ENCODE results near the gene KIAA0040.

Gene KIAA0040

GRCh38 chr1:175130649-175131045 lies 61.9 kb downstream of the KIAA0040 start:
- Histone ChIP-seq H3K9ac (ENCODE audit: low read depth, low read length) (no peak overlapping the region), H3K36me3 (ENCODE audit: insufficient read depth, low read length) (no peaks in the 10 kb centered on the region), H3K4me2 (ENCODE audit: low read length) (no peak overlapping the region), H3K27me3 (ENCODE audit: control insufficient read depth, insufficient read depth, low read length) (no peaks in the 10 kb centered on the region), H3K4me1 (ENCODE audit: control insufficient read depth, insufficient read depth, low read length) (peaks cover 4% of the 10 kb centered on the region), H3K4me3 (ENCODE audit: low read length) (no peak overlapping the region), H3K9me3 (replicated peaks; ENCODE audit: low read length) (no peaks in the 10 kb centered on the region)

DNA sequence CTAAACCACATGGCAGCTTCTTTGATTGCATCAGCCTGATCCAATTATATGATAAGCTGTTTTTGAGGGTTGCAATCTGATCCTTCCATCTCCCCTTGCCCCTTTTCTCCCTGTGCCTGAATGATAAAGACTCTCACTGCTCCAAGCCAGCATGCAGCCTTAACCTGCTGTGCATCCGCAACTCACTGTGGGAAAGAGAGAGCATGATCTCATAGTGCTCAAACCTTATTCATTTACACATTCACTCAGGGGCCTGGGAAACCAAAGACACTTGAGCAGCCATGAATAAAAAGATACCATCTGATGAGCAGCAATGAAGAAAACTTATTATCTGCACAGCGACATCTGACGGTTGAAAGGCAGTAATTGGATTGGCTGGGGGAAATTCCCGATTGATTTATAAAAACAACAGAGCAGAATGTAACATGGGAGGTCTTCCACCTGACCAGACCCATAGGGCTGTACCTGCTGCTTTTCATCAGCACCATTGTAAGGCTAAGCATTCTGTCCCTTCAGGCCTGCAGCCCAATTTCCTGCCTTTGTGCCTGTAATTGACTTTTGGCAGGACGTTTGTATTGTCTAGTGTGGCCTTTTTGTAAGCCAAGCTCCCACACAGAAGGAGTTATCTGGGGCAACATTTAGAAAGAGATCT lies 62.5 kb downstream of the KIAA0040 start:
- Histone ChIP-seq H3K4me2 (ENCODE audit: low read length) (no peak overlapping the region), H3K9me3 (replicated peaks; ENCODE audit: low read length) (no peaks in the 10 kb centered on the region), H3K4me1 (ENCODE audit: control insufficient read depth, insufficient read depth, low read length) (peaks cover 4% of the 10 kb centered on the region), H3K36me3 (ENCODE audit: insufficient read depth, low read length) (no peaks in the 10 kb centered on the region), H3K27me3 (ENCODE audit: control insufficient read depth, insufficient read depth, low read length) (no peaks in the 10 kb centered on the region), H3K9ac (ENCODE audit: low read depth, low read length) (no peak overlapping the region), H3K4me3 (ENCODE audit: low read length) (no peak overlapping the region)

DNA sequence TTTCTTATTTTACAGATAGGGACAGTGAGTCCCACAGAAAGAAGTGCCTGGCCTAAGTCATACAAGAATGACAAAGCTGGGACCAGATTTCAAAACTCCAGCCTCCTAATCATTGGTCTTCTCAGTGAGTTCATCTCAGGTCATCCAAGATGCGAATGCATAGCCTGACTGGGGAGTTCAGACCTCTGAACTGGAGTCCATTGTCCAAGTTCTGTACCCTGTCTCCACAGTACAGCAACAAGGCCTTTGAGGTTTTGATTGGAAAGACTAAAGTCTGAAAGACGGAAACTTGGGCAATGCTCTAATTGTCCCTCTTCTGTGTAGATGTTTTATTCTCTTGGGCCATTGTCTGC lies 63.0 kb downstream of the KIAA0040 start:
- no peak overlapping the region for H3K4me3 ChIP-seq (ENCODE audit: low read length)

DNA sequence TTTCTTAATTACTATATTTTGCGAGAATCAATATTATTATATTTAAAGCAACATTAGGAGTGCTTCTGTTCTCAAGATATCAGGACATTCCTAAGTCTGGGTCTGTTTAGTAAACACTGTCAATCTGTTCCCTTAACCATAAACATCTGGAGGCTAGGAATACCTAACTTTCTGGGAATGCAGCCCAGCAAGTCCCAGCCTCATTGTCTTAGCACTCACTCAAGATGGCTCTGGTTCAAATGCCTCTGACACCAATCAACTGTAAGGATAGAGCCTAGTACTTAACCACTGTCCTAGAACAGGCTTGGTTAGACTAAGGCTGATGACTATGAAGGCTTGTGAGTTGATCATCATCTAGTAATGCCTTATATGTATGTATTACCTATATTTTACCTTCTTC lies 63.4 kb downstream of the KIAA0040 start:
- H3K9ac ChIP-seq (ENCODE audit: low read depth, low read length) = no peak overlapping the region
- H3K36me3 ChIP-seq (ENCODE audit: insufficient read depth, low read length) = no peaks in the 10 kb centered on the region
- H3K4me3 ChIP-seq (ENCODE audit: low read length) = no peak overlapping the region
- H3K9me3 ChIP-seq (replicated peaks; ENCODE audit: low read length) = no peaks in the 10 kb centered on the region
- H3K4me1 ChIP-seq (ENCODE audit: control insufficient read depth, insufficient read depth, low read length) = peaks cover 4% of the 10 kb centered on the region
- H3K4me2 ChIP-seq (ENCODE audit: low read length) = no peak overlapping the region
- H3K27me3 ChIP-seq (ENCODE audit: control insufficient read depth, insufficient read depth, low read length) = no peaks in the 10 kb centered on the region

More for the DNA sequence above, 63.0 kb downstream of the KIAA0040 start:
- H3K4me1 ChIP-seq (ENCODE audit: control insufficient read depth, insufficient read depth, low read length) = peaks cover 4% of the 10 kb centered on the region
- H3K36me3 ChIP-seq (ENCODE audit: insufficient read depth, low read length) = no peaks in the 10 kb centered on the region
- no peak overlapping the region for H3K4me2 ChIP-seq (ENCODE audit: low read length)
- no peaks in the 10 kb centered on the region for H3K27me3 ChIP-seq (ENCODE audit: control insufficient read depth, insufficient read depth, low read length)
- no peaks in the 10 kb centered on the region for H3K9me3 ChIP-seq (replicated peaks; ENCODE audit: low read length)
- no peak overlapping the region for H3K9ac ChIP-seq (ENCODE audit: low read depth, low read length)

DNA sequence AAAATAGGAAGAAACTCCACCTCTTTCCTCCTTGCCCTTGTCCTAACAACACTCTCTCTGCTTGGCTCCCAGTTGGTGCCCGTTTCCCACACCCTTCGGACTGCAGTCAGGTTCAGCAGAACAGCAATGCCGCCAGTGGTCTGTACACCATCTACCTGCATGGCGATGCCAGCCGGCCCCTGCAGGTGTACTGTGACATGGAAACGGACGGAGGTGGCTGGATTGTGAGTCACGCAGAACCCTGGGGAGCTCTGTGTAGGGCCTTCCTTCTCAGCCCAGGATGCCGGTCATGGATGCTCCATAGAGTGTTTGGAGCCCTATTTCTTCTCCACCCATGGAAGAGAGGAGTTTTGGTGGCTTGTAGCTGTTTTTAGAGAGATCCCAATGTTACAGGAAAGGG lies 64.1 kb downstream of the KIAA0040 start:
- Histone ChIP-seq H3K4me3 (ENCODE audit: low read length) (no peak overlapping the region), H3K4me2 (ENCODE audit: low read length) (no peak overlapping the region), H3K9me3 (replicated peaks; ENCODE audit: low read length) (no peaks in the 10 kb centered on the region), H3K36me3 (ENCODE audit: insufficient read depth, low read length) (no peaks in the 10 kb centered on the region), H3K4me1 (ENCODE audit: control insufficient read depth, insufficient read depth, low read length) (peaks cover 4% of the 10 kb centered on the region), H3K27me3 (ENCODE audit: control insufficient read depth, insufficient read depth, low read length) (no peaks in the 10 kb centered on the region), H3K9ac (ENCODE audit: low read depth, low read length) (no peak overlapping the region)

DNA sequence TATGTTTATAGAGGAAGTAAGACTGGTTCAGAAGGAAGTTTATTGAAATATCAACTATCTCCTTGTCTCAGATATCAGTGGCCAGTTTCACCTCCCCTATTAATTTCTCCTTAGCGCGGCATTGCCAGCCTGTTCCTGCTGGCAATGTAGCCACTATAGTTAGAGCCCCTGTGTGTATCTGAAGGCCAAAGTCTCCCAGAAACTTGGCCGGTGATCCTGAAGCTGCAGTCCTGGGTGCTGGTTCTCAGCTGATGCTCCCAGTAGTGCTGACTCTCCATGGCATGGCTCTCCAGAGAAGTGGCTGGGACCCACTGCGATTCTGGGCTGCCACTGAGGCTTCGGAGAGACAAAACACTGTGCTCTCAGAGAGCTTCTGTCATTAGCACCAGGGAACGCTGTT lies 65.0 kb downstream of the KIAA0040 start:
- H3K4me1 ChIP-seq (ENCODE audit: control insufficient read depth, insufficient read depth, low read length) = peaks cover 2% of the 10 kb centered on the region
- no peak overlapping the region for H3K4me3 ChIP-seq (ENCODE audit: low read length)
- H3K36me3 ChIP-seq (ENCODE audit: insufficient read depth, low read length) = no peaks in the 10 kb centered on the region
- H3K27me3 ChIP-seq (ENCODE audit: control insufficient read depth, insufficient read depth, low read length) = no peaks in the 10 kb centered on the region
- H3K4me2 ChIP-seq (ENCODE audit: low read length) = no peak overlapping the region
- no peak overlapping the region for H3K9ac ChIP-seq (ENCODE audit: low read depth, low read length)
- H3K9me3 ChIP-seq (replicated peaks; ENCODE audit: low read length) = no peaks in the 10 kb centered on the region

DNA sequence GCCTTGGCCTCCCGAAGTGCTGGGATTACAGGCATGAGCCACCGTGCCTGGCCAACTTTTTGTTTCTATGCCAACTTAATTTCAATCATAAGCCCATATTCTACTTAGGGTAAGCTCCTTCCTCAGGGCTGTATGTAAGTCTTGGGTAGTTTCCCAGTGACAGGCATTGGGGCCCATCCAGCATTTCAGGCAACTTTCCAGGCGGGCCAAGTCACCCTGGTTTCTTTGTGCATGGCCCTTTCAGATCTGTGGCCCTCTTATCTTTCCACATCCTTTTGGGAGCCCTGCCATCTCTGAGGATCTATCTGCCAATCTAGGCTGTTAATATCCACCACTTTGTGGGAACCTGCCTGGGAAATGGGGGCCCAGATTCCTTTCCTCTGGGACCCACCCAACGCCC lies 66.2 kb downstream of the KIAA0040 start:
- Histone ChIP-seq H3K4me2 (ENCODE audit: low read length) (no peak overlapping the region), H3K4me1 (ENCODE audit: control insufficient read depth, insufficient read depth, low read length) (no peaks in the 10 kb centered on the region), H3K4me3 (ENCODE audit: low read length) (no peak overlapping the region), H3K36me3 (ENCODE audit: insufficient read depth, low read length) (no peaks in the 10 kb centered on the region), H3K9ac (ENCODE audit: low read depth, low read length) (no peak overlapping the region), H3K9me3 (replicated peaks; ENCODE audit: low read length) (no peaks in the 10 kb centered on the region), H3K27me3 (ENCODE audit: control insufficient read depth, insufficient read depth, low read length) (no peaks in the 10 kb centered on the region)

GRCh38 chr1:175124861-175125260 lies 67.7 kb downstream of the KIAA0040 start:
- Histone ChIP-seq H3K27me3 (ENCODE audit: control insufficient read depth, insufficient read depth, low read length) (no peaks in the 10 kb centered on the region), H3K9me3 (replicated peaks; ENCODE audit: low read length) (no peaks in the 10 kb centered on the region), H3K9ac (ENCODE audit: low read depth, low read length) (no peak overlapping the region), H3K4me1 (ENCODE audit: control insufficient read depth, insufficient read depth, low read length) (no peaks in the 10 kb centered on the region), H3K4me3 (ENCODE audit: low read length) (no peak overlapping the region), H3K4me2 (ENCODE audit: low read length) (no peak overlapping the region), H3K36me3 (ENCODE audit: insufficient read depth, low read length) (no peaks in the 10 kb centered on the region)

DNA sequence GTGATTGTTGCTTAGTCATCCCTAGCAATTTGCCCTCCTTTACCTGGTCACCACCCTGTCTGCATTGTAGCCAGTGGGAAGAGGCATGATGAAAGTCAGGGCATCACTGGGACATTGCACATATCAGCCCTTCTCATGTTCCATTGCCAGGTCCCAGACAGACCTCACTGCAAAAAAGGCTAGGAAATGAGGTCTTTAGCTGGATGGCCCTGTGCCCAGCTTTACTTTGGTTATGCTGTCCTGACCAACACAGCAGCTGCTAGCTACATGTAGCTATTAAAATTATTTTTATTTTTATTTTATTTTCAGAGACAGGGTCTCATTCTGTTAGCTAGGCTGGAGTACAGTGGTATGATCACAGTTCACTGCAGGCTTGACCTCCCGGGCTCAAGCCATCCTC lies 72.1 kb downstream of the KIAA0040 start:
- no peaks in the 10 kb centered on the region for H3K36me3 ChIP-seq (ENCODE audit: insufficient read depth, low read length)
- H3K4me1 ChIP-seq (ENCODE audit: control insufficient read depth, insufficient read depth, low read length) = no peaks in the 10 kb centered on the region
- H3K9me3 ChIP-seq (replicated peaks; ENCODE audit: low read length) = no peaks in the 10 kb centered on the region
- H3K9ac ChIP-seq (ENCODE audit: low read depth, low read length) = no peak overlapping the region
- no peaks in the 10 kb centered on the region for H3K27me3 ChIP-seq (ENCODE audit: control insufficient read depth, insufficient read depth, low read length)
- no peak overlapping the region for H3K4me2 ChIP-seq (ENCODE audit: low read length)
- H3K4me3 ChIP-seq (ENCODE audit: low read length) = no peak overlapping the region

DNA sequence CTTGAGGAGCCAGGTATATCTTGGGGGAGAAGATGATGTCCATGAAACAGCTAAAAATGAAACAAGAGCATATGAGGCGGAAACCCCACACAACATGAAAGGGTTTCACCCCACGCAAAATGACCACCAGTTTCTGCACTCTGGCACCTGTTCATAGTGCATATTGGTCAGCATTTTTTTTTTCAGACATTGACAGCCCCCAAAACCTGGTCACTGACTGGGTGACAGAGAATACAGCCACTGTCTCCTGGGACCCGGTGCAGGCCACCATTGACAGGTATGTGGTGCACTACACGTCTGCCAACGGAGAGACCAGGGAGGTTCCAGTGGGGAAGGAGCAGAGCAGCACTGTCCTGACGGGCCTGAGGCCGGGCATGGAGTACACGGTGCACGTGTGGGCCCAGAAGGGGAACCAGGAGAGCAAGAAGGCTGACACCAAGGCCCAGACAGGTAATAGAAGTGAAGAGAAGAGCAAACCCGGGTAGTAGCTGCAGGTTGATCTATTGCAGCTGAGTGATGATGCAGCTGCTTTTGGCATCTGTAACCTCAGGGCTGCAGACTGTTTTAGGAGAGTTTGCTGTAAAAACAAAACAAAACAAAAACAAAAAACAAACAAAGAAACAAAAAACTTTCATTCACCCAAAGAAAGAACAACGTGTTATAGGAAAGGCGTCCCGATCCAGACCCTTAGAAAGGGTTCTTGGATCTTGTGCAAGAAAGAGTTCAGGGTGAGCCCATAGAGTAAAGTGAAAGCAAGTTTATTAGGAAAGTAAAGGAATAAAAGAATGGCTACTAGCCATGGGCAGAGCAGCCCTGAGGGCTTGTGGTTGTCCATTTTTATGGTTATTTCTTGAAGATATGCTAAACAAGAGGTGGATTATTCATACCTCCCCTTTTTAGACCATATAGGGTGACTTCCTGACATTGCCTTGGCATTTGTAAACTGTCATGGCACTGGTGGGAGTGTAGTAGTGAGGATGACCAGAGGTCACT lies 73.9 kb downstream of the KIAA0040 start:
- no peak overlapping the region for H3K9ac ChIP-seq (ENCODE audit: low read depth, low read length)
- H3K9me3 ChIP-seq (replicated peaks; ENCODE audit: low read length) = no peaks in the 10 kb centered on the region
- H3K4me1 ChIP-seq (ENCODE audit: control insufficient read depth, insufficient read depth, low read length) = no peaks in the 10 kb centered on the region
- H3K36me3 ChIP-seq (ENCODE audit: insufficient read depth, low read length) = no peaks in the 10 kb centered on the region
- no peak overlapping the region for H3K4me2 ChIP-seq (ENCODE audit: low read length)
- H3K27me3 ChIP-seq (ENCODE audit: control insufficient read depth, insufficient read depth, low read length) = no peaks in the 10 kb centered on the region
- H3K4me3 ChIP-seq (ENCODE audit: low read length) = no peak overlapping the region

- H3K27me3 ChIP-seq (ENCODE audit: control insufficient read depth, insufficient read depth, low read length) = no peaks in the 10 kb centered on the region
- no peaks in the 10 kb centered on the region for H3K9me3 ChIP-seq (replicated peaks; ENCODE audit: low read length)
- no peak overlapping the region for H3K4me3 ChIP-seq (ENCODE audit: low read length)
- H3K9ac ChIP-seq (ENCODE audit: low read depth, low read length) = no peak overlapping the region
- no peaks in the 10 kb centered on the region for H3K4me1 ChIP-seq (ENCODE audit: control insufficient read depth, insufficient read depth, low read length)
- no peak overlapping the region for H3K4me2 ChIP-seq (ENCODE audit: low read length)
- H3K36me3 ChIP-seq (ENCODE audit: insufficient read depth, low read length) = no peaks in the 10 kb centered on the region
Measured at GRCh38 chr1:175116903-175117302, 75.7 kb downstream of the KIAA0040 start.

Measured in skeletal muscle satellite cell (primary cell).